NB4 (cell line): ENCODE data around the gene ITGA4.
A peak's percentile ranks its signal among the peaks of the same experiment; 100 is the strongest.

Source experiments
- DNase-seq: peaks from one replicate; pipeline ENCODE4 v3.0.0; 2010; ENCODE audit warnings: low read depth
- H3K4me3 ChIP-seq: one replicate; pipeline ENCODE4 v1.5.1; 2011; ENCODE audit warnings: mild to moderate bottlenecking, low read depth, low read length, moderate library complexity
- CTCF ChIP-seq: IDR thresholded peaks from one replicate; pipeline ENCODE4 v1.5.1; 2012; ENCODE audit warnings: low read depth, low read length
- MAX ChIP-seq: IDR thresholded peaks from 2 replicates; pipeline ENCODE4 v1.6.1; 2011; ENCODE audit warnings: low read depth, low read length
- MYC ChIP-seq: IDR thresholded peaks from 2 replicates; pipeline ENCODE4 v1.6.1; 2011; ENCODE audit warnings: low read depth, low read length
- POLR2A ChIP-seq: IDR thresholded peaks from 2 replicates; pipeline ENCODE4 v1.6.1; 2011; ENCODE audit warnings: mild to moderate bottlenecking; ENCODE audit not compliant: insufficient read length; ENCODE audit errors: extremely low read depth

ITGA4 gene

GRCh38 chr2:181454686-181455450 lies 2.3 kb upstream of the ITGA4 start:
- TF ChIP-seq MAX (no peak), CTCF (no peak), MYC (no peak), POLR2A (no peak)
- H3K4me3 ChIP-seq, result no peak overlapping the region
- DNase-seq, result peak; percentile 55

GRCh38 chr2:181456660-181457120 lies 496 bp upstream of the ITGA4 start:
- TF ChIP-seq CTCF (no peak), POLR2A (peak; percentile 61), MAX (peak; percentile 88), MYC (peak; percentile 87; the same call in 1 of the 2 replicates)
- peak; percentile 98 for DNase-seq
- H3K4me3 ChIP-seq, result peak overlapping the region; percentile 67

GRCh38 chr2:181457741-181458425 lies 697 bp downstream of the ITGA4 start:
- H3K4me3 ChIP-seq, result peak overlapping the region; percentile 97
- no peak for TF ChIP-seq CTCF
- peak; percentile 64 for TF ChIP-seq POLR2A
- TF ChIP-seq MAX, result peak; percentile 96
- TF ChIP-seq MYC, result peak; percentile 83
- peak; percentile 95 for DNase-seq

GRCh38 chr2:181458871-181459270 lies 1.7 kb downstream of the ITGA4 start:
- TF ChIP-seq MAX, result no peak
- TF ChIP-seq POLR2A, result no peak
- no peak for TF ChIP-seq MYC
- TF ChIP-seq CTCF, result no peak
- DNase-seq, result peak; percentile 56
- H3K4me3 ChIP-seq, result peak overlapping the region; percentile 97

- TF ChIP-seq CTCF, result no peak
- no peak for TF ChIP-seq MAX
- TF ChIP-seq MYC, result no peak
- peak overlapping the region; percentile 97 for H3K4me3 ChIP-seq
- DNase-seq, result peak; percentile 30
These were observed 2.4 kb downstream of the ITGA4 start for GRCh38 chr2:181459621-181460021.
